Measurements from ENCODE around the gene KCNN4.

The KCNN4 gene

DNA sequence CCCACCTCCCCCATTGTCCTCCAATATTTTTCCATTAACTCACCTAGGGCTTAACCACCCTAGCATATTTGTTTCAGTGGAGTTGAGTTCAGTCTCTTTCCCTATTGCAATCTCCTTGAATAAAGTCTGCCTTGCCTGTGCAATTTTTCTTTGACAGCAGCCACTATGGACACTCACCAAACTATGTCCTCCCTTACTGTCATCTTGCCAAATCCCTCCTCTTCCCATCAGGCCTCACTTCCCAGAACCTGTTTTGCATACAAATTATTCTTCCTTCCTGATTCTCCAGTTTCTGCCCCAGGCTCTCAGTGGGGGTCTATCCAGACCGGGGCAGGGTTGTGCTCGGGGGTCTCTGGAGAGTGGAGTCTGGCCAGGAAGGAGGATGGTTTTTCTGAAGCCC, 23.7 kb upstream of the KCNN4 start:
- TF ChIP-seq, protein P1, sequence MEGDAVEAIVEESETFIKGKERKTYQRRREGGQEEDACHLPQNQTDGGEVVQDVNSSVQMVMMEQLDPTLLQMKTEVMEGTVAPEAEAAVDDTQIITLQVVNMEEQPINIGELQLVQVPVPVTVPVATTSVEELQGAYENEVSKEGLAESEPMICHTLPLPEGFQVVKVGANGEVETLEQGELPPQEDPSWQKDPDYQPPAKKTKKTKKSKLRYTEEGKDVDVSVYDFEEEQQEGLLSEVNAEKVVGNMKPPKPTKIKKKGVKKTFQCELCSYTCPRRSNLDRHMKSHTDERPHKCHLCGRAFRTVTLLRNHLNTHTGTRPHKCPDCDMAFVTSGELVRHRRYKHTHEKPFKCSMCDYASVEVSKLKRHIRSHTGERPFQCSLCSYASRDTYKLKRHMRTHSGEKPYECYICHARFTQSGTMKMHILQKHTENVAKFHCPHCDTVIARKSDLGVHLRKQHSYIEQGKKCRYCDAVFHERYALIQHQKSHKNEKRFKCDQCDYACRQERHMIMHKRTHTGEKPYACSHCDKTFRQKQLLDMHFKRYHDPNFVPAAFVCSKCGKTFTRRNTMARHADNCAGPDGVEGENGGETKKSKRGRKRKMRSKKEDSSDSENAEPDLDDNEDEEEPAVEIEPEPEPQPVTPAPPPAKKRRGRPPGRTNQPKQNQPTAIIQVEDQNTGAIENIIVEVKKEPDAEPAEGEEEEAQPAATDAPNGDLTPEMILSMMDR (IDR thresholded peaks at IDR 0.05; ENCODE audit: low read depth, low read length), result no peak

DNA sequence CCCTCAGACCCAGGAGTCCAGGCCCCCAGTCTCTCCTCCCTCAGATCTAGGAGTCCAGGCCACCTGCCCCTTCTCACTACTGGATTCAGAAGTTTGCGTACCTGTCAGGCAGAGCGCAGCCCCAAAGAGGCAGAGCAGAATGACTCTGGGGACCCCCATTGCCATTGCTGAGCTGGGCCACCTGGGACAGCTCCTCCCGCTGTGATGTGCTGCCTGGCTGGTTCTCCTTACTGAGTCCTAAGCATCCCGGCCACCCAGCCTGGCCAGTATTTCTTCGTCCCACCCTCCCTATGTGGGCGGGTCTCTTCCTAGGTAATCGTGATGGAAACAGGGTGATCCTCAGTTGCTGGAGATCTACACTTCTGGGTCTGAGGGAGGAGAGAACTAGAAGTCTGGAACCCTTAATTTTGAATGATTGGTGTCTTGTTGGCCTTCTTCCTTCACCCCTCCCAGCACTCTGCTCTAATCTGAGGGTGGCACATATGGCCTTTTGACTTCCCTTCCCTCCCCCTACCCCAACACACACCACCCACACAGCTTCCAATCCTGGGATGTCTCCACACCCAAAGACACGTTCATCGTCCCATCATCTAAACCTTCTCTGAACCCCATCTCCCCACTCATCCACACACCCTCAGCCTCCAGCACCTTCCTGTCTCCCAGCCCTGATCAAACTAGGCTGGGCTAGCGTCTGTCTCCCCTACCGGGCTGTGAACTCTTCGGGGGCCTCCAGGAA, 21.6 kb upstream of the KCNN4 start, which contains the start of gene LYPD5:
Gene LYPD5 (minus strand): TSS at position 232 of the 736 bp plus-strand sequence. CDS start 67 bp downstream, at position 165.
- no peak within 1 kb of the TSS for H3K4me3 ChIP-seq (ENCODE audit: low read depth, low read length)

More for the DNA sequence above, 23.7 kb upstream of the KCNN4 start:
- no peak overlapping the region for H3K4me3 ChIP-seq (ENCODE audit: low read depth, low read length)

DNA sequence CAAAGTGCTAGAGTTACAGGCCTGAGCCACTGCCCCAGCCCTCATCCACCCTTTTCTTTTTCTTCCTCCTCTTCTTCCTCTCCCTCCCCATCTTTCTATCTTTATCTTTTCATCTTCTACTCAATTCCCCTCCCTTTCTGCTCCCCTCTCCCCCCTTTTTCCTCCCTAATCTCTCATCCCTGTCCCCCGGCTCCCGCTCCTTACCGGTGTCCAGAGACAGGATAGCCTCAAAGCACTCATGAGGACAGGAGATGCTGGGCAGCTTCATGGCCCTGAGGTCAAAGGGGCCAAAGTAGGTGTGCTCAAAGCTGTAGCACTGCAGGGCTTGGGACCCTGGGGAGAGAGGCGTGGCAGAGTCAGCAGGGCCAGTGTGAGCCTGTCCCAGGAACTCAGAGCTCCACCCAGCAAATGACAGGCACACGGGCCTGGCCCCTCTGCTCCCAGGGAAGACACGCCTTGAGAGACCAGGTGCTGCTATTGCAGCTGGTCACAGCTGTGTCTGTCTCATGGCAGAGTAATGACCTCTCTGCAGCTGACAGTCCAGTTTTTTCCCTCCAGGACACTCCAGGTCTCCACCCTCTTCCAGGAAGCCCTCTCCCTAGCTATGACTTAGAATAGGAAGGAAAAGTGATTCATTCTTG, 18.8 kb upstream of the KCNN4 start:
- H3K4me3 ChIP-seq (ENCODE audit: low read depth, low read length), result no peak overlapping the region
- TF ChIP-seq, protein P1 (IDR thresholded peaks at IDR 0.05; ENCODE audit: low read depth, low read length), result no peak

More for the DNA sequence above, 21.6 kb upstream of the KCNN4 start, which contains the start of gene LYPD5:
- TF ChIP-seq, protein P1 (IDR thresholded peaks at IDR 0.05; ENCODE audit: low read depth, low read length), result no peak

DNA sequence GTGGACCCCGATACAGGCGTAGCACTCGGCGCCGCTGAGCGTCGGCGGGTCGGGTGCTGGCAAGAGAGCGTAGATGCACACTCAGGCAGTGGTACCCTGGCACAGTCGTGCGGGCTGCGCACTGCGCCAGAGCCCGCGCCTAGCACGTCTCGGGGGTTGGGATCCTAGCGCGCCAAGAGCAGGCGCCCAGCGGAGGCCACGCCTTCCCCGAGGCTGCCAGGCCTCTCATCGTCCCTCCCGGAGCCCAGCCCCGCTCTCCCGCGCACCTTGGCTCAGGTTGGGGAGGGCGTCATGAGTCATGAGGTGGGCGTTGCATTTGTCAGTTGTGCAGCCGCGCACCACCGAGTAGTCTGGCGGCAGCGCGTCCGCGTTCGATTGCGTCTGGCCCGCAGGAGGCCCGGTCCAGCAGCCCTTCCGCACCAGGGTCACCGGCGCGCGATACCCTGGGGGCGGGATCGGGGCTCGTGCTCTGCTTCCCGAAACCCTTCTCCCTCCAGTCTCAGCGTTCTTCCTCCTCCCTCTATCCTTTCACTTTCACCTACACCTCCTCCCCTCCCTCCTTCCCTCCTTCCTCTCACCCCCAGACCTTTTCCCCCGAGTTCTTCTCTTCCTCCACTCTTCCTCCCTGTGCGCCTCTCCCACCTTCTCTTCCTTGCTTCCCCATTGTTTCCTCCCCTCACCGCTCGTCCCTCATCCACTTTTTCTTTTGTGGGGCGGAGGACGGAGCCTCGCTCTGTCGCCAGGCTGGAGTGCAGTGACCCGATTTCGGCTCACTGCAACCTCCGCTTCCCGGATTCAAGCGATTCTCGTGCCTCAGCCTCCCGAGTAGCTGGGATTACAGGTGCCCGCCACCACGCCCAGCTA, 18.0 kb upstream of the KCNN4 start:
- peak overlapping the region; percentile 52 for H3K4me3 ChIP-seq (ENCODE audit: low read depth, low read length)
- TF ChIP-seq, protein P1 (IDR thresholded peaks at IDR 0.05; ENCODE audit: low read depth, low read length), result no peak

DNA sequence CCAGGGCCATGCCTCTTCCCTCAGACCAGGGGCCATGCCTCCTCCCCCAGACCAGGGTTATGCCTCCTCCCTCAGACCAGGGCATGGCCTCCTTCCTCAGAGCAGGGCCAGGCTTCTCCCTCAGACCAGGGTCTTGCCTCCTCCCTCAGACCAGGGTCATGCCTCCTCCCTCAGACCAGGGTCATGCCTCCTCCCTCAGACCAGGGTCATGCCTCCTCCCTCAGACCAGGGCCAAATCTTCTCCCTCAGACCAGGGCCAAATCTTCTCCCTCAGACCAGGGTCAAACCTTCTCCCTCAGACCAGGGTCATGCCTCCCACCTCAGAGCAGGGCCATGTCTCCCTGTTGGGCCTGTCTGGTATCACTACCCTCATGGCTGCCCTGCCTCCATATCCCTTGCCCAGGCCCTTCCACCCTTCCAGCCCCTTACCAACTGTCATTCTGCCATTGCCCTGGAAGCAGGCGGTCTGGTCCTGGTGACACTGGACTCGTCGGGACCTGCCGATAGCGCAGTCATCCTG, 17.3 kb upstream of the KCNN4 start:
- H3K4me3 ChIP-seq (ENCODE audit: low read depth, low read length), result peak overlapping the region; percentile 52
- TF ChIP-seq, protein P1 (IDR thresholded peaks at IDR 0.05; ENCODE audit: low read depth, low read length), result no peak

DNA sequence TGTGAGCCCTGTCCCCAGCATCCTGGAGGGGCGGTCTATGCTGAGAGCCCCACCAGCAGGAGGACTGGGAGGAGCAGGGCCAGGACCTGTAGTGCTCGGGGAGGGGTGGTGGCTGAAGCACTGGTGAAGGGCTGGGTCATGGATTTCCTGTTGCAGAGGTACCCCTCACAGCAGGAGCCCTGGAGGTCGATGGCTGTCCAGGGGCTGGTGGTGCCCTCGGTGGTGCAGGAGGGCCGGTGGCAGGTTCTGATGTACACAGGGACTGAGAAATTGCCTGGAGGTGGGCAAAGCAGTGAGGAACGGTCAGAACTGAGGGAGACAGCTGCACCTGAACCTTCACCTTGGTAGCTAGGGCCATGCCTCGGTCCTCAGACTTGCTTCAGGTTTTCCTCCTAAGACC, 16.8 kb upstream of the KCNN4 start:
- TF ChIP-seq, protein P1 (IDR thresholded peaks at IDR 0.05; ENCODE audit: low read depth, low read length), result no peak
- no peak overlapping the region for H3K4me3 ChIP-seq (ENCODE audit: low read depth, low read length)

Data from WI38 (cell line).